CD4-positive, alpha-beta T cell treated with Interleukin-4 for 4 hours (primary cell): Measurements from ENCODE around the gene RIBC2.
A peak's percentile ranks its signal among the peaks of the same experiment; 100 is the strongest.
"Not testable (repeated sequence)": the region's sequence is repeated elsewhere in the genome, so short reads cannot be mapped to it uniquely, and the experiment has no call there.

Experiments
- DNase-seq: peaks from one replicate; pipeline ENCODE4 v3.0.0-alpha.2; 2020

Gene RIBC2, protein sequence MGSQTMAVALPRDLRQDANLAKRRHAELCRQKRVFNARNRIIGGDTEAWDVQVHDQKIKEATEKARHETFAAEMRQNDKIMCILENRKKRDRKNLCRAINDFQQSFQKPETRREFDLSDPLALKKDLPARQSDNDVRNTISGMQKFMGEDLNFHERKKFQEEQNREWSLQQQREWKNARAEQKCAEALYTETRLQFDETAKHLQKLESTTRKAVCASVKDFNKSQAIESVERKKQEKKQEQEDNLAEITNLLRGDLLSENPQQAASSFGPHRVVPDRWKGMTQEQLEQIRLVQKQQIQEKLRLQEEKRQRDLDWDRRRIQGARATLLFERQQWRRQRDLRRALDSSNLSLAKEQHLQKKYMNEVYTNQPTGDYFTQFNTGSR

DNA sequence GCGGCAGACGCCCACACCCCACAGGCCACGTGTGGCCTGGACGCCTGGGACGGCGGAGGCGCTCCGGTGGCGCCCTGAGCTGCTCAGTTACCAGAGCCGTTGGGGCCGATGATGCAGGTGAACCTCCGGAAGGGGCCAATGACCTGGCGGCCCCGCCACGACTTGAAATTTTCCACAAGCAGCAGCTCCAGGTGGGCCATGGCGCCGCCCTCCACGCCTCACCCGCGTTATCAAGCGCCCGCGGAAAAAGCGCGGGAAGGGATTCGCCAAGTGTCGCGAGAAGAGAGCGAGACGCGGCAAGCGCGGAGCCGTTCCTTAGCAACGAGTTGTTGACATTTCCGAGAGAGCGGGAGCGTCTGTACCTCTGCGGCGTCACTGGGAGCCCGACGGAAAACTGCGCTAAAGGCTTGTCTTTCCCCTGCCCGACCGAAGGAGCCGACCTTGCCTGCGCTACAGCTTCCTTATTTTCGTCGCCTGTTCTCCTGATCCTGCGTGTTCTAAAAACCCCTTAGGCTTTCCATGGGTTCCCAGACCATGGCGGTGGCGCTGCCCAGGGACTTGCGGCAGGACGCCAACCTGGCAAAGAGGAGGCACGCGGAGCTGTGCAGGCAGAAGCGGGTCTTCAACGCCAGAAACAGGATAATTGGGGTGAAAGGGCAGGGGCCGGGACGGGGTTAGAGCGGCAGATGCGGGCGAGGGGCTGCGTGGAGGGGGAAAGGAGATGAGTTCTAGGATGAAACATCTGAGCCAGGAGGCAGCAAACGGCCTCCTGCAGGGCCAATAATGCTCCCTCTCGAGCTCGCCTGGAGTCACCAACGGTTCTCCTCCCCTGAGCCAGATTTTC is at the start of gene RIBC2, which contains the start of gene SMC1B:
Gene RIBC2, plus strand, starts transcription at position 326 of the 844 bp plus-strand sequence. Its CDS starts 194 bp downstream, at position 520.
Gene SMC1B, minus strand, starts transcription at position 232 of the 844 bp plus-strand sequence. Its CDS starts 32 bp downstream, at position 200.
- DNase-seq = peak; percentile 88

DNA sequence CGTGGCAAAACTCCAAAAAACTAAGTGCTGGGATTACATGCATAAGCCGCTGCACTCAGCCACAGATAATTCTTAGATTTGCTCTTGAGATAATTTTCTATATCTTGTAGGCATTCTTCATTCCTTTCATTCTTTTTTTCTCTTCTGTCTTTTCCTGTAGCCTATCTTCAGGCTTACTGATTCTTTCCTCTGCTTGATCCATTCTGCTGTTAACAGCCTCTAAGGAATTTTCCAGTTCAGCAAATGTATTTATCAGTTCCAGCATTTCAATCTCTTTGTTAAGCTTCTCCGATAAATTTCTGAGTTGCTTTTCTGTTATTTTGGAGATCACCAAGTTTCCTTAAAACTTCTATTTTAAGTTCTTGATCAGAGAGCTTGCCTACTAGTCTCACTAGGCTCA is 46.8 kb upstream of the RIBC2 start:
- DNase-seq = no peak

- not testable (repeated sequence) for DNase-seq
These were observed 39.9 kb upstream of the RIBC2 start for GRCh38 chr22:45373592-45373991.

- DNase-seq = no peak
These were observed 37.5 kb upstream of the RIBC2 start for GRCh38 chr22:45376009-45376408.

DNA sequence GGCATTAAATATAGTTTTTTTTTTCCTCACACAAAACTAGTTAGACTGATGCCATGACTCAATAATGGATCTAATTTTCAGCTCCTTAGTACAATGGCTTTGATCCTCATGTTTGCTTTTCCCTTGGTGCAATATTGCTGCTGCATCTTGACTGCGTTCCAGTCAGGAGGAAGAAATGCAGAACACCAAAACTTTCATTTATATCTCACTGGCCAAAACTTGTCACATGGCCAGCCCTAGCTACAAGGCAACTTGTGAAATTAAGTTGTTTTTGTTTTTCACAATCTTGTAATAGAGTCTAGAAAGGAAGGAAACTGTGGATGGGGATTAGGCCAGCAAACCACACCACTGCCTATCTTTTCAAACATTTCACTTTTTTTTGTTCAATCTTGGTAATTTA is 36.8 kb upstream of the RIBC2 start:
- DNase-seq = no peak

- no peak for DNase-seq
These were observed 32.1 kb upstream of the RIBC2 start for GRCh38 chr22:45381348-45381747.

GRCh38 chr22:45389546-45389945 is 23.9 kb upstream of the RIBC2 start:
- DNase-seq = no peak

DNA sequence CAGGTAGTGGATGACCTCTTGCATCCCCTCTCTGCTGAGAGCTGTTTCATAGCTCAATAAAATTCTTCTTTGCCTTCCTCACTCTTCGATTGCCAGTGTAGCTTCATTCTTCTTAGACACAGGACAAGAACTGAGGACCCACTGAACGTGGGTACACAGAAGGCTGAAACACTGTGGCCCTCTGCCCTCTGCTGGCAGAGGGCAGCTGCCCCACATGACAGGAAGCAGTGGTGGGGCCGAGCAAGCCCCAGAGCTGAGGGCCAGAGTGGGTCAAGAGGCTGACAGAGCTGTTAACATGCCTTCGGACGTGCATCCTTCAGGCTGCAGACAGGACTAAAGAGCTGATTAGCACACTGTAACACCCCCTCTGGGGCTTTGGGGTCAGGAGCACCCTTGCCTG is 15.7 kb upstream of the RIBC2 start:
- DNase-seq = no peak

GRCh38 chr22:45398214-45398613 is 15.3 kb upstream of the RIBC2 start:
- DNase-seq = no peak

- DNase-seq = no peak
These were observed 13.6 kb upstream of the RIBC2 start for GRCh38 chr22:45399712-45400445.

DNA sequence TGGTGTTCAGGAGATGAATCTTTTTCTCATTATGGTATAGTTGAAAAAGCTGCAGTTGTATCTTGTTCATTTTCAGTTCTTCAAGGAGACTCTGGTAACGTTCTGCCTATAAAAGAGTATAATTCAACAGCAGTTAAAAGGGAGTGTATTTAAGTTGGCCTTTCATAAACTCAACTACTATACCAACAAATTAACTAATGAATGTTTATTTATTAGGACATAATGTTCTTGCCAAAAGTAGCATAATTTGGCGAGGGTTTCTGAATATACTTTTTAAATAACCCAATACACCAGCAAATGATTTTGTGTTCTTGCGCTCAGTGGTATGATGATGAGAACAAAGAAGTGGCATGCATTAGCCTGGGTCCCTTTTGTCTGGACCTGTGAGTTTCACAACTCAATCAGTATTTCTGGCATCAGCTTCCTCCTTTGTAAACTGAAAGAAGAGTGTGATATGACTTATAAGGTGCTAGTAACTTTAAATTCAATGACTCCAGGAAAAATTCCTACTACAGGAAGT is 11.0 kb upstream of the RIBC2 start:
- DNase-seq = no peak

DNA sequence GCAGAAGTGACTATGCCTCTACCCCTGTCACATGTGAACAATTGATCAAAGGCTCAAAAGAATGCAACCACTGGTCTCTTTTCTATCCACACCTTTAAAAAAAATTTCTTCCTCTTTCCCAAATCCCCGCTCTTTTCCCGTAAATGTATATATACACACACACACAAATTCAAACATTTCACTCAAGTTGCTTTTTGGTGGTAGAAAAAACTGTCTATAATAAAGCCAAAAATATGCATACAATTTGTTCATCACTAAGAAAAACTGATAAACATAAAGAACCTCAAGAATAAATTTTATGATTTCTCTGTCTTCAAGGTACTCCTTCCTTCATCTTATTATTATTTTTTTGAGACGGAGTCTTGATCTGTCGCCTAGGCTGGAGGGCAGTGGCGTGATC is 5.7 kb upstream of the RIBC2 start:
- no peak for DNase-seq

GRCh38 chr22:45413013-45413367 is 503 bp upstream of the RIBC2 start:
- no peak for DNase-seq

DNA sequence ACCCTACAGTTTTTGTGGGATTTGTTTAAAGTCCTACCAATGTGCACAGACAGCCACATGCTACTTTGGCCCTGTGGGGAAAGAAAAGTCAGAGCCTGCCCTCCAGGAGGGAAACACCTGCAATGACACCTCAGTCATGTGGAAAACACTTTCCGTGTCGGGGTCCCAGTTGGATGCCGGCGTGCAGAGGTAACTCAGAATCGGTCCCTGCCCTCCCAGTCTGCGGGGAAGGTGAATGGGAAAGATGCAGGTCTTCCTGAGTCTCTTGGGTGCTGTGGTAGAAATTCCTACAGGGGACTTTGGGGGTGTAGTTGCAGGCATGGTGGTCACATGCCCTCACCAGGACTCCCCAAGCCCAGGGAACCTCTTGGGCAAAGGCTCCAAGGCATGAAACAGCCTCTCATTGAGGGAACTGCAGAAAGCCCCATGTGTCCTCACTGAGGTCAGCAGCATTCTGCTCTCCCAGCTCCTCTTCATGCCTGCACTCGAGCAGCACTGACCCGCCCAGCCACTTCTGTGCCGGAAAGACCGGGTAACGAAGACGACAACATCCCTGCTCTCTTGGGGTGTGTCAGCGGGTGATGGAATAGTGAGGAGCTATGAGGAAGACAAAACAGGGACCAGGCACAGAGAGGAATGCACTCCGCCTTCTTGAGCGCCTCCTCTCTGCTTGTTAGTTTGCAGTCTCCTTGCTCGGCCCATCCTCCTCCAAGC is 4.7 kb downstream of the RIBC2 start:
- DNase-seq = no peak

GRCh38 chr22:45418770-45419138 is 5.3 kb downstream of the RIBC2 start:
- DNase-seq = no peak

DNA sequence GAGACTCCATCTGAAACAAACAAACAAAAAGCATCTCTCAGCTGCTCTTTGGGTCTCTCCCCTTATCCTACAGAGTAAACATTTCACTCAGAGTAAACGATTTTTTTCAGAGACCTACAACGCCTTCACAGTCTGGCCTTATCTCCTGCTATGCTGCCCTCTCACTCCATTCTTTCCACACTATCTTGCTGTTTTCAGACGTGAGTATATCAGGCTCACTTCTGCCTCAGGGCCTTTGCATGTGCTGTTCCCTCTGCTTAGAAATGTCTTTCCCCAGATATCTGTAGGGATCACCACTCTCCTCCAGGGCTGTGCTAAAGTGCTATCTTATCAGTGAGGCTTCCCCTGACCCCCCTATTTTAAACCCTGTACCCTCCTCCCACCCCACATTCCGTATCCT is 6.5 kb downstream of the RIBC2 start:
- no peak for DNase-seq

- no peak for DNase-seq
These were observed 7.0 kb downstream of the RIBC2 start for GRCh38 chr22:45420539-45420938.

GRCh38 chr22:45421349-45422055 is 8.0 kb downstream of the RIBC2 start:
- no peak for DNase-seq

GRCh38 chr22:45422237-45422983 is 8.9 kb downstream of the RIBC2 start:
- DNase-seq = no peak

DNA sequence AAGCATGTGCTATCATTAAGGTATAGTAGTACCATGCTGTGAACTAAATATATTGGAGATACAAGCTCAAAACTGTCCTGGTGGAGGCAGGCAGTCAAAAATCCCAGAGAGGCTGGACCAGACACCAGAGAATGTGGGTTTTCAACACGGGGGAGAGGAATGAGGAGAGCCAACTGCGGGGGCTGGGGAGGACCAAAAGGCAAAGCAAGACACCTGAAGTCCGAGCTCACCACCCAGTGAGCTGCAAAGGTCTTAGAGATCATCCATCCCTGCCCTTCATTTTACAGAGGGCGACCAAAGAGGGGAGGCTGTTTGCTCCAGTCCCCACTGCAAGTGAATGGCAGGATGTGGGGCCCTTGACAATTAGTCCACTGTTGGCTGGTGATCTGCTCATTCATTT is 10.0 kb downstream of the RIBC2 start:
- DNase-seq = no peak

- no peak for DNase-seq
These were observed 10.8 kb downstream of the RIBC2 start for GRCh38 chr22:45424241-45424731.
